ENCODE measurements around the gene SORBS1.

SORBS1 gene

DNA sequence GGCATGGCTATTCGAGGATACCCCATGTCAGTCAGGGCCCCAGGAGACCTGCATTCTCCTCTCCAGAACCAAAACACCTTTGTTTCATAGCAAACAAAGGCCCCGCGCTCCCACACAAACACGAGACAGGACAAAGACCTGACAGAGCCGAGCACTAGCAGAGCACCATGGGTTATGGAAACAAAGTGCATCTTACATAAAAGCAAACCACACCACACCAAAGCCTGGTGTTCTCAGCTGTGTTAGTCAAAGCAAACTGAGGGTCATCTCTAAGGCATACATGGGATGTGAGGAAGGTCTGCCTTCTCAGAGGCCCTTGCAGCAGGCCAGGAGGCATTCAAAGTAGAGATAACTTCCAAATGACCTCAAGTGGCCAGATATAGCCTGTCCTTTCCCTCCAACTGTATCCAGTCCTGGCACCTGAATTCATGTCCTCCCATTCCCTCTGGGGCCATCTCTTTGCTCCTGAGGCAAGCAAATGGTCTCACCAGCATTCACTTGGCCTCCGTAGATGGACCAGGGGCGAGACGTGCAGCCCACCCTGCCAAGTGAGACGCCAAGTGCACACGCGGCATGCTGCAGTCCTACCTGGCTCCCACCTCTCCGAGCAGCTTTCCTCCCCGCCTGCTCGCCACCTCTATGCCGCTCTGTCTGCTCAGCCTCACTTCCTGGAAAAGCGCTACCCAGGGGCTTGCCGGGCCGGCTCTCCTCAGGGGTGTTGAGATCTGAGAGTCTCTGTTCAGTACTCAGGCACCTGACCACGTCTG lies 225.1 kb downstream of the SORBS1 start:
- no peak for FAIRE-seq

DNA sequence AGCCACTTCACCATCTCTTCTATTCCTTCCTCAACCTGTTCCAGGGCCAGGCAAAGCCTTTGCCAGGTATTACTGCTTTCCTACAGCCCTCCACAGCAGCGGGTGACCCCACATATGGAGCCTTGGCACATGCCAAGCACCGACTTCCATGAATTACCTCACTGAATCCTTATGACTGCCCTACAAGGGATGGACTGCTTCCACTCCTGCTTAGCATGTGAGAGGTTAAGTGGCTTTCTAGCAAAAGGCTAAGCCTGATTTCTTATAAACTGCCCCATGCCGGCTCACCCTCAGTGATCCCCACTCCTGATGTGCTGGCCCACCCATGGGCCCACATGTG lies 226.4 kb downstream of the SORBS1 start:
- no peak for FAIRE-seq

DNA sequence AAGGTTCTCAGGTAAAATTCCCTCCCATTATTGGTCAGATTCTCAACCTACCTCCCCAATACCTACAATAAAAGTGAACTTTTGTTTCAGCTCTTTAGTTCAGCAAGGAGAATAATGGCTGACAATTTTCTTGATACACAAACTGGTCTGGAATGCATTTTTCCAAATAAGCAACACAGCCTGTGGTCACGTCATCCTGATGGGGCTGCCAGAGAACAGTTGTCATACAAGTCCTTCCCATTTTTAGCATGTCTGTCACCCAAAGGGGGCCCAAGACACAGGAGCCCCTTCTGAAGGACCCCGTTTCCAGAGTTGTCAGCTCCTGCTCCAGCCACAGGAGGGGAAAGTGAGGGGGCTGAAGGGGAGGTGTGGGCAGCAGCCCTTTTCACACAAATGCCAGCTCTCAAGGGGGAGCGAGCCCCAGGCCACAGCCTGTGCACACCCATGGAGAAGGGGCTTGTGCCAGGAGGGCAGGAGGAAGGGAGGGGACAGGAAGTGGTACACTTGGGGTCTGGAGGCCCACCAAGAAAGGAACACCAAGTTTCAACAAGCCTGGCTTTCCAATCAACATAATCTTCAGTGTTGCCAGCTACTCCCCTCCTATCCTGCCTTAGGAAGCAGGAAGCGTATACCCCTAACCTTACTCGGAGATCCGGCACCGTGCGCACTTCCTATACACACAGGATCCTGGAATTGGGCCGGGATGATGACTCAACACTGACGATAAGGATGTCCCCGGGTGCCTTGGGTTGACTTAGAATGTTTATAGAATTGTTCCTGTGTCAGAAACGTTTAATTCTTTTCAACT lies 227.0 kb downstream of the SORBS1 start:
- no peak for FAIRE-seq

DNA sequence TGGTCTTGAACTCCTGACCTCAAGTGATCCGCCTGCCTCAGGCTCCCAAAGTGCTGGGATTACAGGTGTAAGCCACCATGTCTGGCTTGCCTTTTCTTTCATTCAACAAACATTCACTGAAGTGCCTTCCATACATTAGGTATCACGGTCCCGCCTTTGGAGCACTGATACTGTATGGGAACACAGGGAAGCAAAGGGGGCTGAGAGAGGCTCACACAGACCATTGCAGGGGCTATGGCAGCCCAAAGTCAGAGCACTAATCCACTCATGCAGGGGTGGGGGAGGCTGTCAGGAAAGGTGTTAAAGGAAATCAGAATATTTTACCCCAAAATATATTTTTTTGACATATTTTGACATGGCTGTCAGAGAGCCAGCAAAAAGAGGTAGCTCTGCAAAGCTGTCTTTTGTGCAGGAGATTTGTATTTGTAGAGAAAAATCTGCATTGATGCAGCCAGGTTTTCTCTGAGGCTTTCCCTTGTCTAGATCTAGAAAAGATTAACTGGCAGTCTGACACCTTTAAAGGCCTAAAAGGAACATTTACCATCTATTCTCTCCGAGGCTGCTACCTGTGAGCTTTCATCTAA lies 228.4 kb downstream of the SORBS1 start:
- FAIRE-seq = no peak

DNA sequence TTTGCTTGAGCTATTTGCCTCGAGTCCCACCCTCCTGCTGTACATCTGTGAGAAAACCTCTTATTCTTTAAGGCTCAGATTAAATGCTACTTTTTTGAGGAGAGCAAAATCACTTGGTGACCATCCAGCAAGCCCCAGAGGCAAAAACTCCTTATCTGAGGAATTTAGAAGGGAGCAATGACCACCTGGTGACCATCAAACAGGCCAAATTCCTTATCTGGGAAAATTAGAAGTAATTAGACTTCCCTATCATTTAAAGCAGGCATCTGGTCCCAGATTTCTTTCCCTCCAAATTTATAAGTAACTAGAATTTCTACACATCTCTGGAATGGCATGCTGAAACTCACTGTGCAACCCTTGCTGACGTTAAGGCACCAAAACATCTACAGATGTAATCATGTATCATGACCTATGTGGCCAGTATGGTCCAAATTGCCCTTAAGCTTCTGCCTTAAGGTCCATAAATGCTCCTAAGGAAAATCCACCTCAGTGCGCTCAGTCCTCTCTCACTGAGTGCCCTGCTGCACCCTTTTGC lies 229.5 kb downstream of the SORBS1 start:
- no peak for FAIRE-seq

DNA sequence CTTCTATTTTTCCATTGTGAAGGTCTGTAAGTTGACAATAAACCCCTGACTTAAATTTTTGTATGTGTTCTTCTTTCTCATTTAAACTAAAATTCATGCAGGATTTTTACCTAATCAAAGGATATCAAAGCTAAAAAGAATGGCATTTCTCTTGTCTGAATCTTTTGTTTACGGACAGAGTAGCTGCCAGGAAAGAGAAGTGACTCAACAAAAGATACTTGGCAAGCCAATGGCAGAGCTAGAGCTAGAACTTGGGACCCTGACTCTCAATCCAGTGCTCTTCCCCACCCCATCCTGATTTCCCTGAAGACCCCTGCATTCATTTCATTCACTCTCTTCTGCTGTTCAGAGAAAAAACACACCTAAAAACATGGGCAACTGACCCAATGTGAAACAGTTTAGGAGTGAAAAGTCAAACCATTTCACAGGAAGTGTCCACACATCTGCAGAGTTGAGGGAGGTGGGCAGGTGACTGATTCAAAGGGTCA lies 230.2 kb downstream of the SORBS1 start:
- FAIRE-seq = no peak

DNA sequence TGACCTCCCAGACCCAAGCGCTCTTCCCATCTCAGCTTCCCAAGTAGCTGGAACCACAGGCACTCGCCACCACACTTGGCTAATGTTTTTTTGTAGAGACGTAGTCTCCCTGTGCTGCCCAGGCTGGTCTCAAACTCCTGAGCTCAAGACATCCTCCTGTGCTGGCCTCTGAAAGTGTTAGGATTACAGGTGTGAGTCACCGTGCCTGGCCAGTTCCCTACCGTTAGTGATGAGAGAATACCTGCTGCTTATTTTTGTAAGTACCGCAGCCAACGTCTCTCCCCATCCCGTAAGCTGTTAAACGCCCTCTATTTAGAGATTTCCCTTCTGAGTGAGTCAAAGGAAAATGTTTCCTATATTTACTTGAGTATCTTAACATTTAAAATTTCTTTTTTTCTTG lies 231.9 kb downstream of the SORBS1 start:
- no peak for FAIRE-seq

DNA sequence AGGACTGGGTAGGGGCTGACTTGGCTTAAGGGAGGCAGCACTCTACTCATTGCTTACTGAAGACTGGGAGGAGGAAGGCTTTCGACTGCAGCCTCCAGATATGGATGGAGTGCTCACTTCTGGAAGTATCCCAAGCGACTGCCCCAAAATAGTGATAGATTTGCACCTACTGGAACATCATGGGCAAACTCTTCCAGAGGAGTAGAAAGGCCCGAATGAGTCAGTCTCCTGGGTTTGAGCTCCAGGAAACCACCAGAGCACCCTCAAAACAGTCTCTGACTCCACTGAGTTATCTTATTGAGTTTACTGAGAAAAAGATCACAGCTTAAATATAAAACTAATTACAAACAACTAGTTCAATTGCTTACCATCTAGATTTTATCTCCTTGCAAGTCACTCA lies 233.2 kb downstream of the SORBS1 start:
- no peak for FAIRE-seq

DNA sequence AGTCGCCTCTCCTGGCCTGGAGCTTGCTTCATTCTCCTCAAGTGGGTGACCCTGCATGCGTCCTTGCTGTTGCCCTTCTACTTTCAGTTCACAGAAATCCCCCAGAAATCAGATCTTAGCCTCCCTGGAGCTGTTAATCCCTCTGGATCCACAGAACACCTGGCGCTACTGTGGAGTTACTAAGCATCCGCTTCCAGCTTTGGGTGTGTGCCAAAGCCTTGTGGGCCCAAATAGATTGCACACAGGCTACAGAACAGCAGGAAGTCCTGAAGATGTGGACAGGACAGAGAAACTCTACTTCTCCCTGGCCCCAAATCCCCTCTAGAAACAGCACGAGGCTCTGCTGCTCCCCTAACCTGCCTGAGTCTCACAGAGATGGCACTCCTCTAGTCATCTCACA lies 233.8 kb downstream of the SORBS1 start:
- no peak for FAIRE-seq

DNA sequence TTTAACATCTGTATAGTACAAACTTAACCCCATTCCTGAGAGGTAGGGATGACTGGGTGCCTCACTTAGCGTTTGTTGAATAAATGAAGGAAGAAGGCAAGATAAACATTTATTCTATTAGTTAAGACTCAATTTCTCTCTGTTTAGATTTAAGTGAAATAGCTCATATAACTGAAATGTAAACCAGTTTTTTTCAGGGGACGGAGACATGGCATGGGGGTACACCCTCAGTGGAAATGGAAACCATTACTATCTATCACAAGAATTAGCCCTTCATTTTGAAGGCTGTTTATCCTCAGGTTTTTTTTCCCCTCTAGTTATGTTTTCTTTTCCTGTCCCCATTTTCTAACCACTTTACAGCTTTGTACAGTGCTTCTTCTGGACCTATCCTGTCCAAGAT lies 234.8 kb downstream of the SORBS1 start:
- FAIRE-seq = no peak

DNA sequence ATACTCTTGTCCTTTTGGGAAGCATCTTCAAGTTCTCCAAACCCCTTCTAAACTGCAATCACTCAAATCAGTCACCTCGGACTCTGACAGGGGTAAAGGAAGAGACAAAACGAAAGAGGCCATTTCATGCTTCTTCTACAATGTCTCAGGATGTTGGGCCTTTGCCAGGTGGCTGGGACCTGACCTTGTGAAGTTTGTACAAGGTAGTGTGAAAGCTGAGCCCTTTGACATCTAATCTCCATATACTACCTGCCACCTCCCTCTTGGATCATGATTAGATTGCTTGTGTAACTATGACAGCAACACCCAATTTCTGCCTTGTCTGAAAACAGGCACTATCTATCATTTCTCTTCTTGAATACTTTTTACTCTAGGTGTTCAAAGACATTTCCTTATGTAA lies 235.3 kb downstream of the SORBS1 start:
- no peak for FAIRE-seq

DNA sequence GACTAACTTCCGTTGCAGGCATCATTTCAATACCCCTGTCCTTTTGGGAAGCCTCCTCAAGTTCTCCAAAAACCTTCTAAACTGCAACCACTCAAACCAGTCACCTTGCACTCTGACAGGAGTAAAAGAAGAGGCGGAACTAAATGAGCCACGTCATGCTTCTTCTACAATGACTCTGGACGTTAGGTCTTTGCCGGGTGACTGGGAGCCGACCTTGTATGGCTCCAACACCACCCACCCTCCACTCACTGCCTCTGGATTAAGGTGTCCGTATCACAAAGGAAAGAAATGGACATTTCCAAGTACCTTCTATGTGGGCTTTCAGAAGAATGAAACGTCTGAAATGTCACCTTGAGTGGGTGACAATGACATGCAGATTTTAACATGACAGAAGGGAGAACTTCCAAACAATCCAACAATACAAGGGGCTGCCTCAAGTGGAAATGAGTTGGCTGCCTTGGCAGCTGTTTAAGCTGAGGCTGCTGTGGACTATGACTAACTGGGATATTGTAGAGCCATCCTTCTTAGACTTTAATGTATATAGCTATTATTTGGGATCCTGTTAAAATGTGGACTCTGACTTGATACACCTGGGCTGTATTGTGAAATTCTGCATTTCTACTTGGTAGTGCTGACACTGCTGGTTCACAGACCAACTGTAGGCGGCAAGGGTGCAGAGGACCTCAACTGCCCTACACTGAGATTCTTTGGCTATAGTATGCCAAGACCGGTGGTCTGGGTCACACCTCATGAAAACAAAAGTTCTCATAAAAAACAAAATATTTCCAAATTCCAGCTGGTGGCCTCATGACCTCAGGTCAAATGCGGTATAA lies 236.5 kb downstream of the SORBS1 start:
- no peak for FAIRE-seq

DNA sequence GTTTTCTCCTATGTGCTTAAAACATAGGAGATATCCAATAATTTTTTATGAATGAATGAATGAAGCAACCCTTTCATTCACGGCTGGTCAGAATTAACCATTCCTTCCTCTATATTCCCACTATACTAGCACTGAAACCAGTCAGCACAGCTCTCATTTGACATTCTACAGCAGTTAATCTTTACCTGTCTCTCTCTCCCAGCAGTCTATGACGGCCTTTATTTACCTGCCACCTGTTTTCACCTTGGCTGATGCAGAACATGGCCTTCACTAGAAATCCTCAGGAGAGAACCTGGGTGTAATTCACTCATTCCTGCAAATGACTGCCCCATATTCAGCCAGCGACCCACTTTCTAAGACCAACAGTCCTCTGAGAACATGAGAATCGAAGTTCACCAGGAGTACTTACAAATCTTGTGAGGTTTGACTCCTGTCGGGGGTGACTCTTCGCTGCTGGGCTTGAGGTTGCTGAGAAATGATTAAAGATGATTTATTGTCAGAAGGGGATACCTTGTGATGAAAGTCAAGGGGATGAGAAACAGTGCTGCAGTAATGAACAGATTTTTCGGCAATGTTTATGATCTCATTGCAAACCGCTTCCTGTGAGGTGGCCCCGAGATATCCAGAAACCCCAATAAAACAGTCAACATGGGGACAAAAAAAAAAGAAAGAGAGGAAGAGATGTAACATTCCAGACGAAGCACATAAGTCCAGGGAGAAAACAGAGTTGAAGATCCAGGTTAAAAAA lies 239.4 kb downstream of the SORBS1 start:
- FAIRE-seq = no peak

DNA sequence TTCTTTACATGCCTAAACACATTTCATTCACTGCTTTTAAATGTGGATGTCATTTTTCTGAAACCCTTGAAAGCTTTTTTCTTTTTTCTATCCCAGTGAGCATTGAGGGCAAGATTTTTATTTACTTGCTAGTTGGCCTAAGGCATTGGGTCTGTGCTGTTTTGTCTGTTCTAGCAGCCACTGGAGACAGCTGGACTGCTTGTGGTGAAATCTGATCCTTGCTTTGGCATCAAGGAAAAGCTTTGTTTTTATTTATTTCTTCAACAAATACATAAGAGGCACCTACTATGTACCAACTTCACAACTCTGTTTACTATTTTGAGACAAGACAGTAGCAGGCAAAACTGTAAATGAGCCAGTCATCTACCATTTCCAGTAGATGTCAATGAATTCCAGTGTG lies 241.9 kb downstream of the SORBS1 start:
- FAIRE-seq = no peak

DNA sequence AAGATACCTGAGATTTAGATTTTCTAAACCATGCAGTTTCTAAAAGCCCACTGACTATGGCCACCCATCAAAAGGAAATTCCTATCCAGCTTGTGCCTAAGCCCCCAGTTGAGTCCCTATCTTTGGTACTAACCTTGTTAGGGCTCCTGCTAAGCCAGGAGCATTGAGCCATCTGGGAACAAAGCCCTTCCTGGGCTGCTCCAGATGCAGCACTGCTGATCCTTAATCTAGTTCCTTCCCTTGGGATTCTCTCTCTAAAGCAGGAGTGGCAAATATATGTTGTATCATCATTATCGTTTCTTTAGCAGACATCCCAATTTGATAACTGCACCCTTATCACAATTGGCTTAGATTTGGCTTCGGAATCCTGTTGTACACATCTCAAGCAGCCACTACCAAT lies 245.7 kb downstream of the SORBS1 start:
- FAIRE-seq = no peak

DNA sequence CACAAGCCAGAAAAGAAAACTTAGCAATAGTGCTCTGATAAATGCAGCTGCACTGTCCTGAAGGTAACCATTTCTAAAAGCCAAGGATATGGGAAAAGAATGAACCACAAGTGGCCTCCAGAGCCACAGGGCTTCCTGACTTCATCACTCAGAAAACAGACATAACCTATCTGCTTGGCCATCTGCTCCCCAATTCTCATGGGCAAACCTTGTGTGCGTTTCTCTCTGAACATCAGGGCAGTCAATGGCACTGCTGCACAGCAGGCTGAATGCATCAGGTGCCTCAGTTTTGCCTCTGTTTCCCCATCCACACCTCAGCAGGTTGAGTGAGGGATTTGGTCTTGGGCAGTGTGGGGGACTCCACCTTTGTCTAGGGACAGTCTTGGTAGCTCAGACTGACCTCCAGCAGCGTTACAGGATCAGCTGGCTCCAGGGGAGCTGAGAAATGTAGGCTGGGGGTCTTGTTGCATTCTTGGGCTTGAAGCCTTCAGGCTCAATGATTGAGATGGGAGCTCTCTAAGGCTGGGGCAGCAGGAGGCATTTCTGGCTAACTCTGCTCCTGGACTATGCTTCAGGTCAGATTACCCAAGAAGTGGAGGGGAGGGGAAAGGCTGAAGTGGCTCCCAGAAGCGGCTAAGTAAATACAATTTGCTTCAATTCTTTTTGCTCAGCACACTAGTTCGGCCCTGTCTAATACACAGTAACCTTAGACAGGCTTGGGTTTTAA lies 246.8 kb downstream of the SORBS1 start:
- FAIRE-seq = no peak

DNA sequence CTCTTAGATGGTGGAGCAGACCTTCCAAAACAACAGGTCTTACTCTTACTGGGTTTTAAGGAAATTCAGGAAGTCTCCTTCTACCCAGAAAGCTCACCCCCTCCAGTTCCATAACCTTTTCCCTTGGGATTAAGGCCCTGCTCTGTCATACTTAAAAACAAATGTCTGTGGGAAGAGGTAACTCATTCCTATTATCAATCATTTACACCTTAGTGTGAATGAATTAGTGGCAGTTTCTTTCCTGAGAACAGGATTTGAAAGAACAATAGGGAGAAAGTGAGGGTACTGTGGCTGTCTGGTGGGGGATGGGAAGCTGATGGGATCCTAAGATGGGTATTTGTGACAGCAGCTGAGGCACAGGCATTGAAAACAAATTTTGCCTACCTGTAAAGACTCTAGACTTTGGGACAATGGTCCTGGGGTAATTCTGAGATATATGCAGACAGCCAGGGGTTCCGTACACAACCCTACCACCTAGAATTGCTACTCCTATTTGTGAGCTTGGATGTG lies 248.1 kb downstream of the SORBS1 start:
- no peak for FAIRE-seq

DNA sequence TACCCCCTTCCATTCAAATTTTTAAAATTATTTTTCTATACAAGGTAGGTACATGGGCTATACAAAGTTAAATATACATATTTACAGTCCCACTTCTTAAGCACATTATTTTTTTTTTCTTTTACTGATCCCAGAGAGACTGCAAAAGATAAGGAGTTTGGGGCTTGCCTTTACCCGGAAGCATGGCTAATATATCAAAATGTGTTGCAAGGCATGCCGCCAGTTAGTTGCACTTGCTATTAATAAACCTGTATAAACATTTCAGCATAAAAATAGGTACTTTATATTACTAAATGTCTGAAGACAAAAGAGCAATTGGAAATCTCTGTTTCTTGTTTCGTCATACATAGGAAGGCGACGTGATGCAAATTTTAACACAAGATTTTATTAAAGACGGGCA lies 248.9 kb downstream of the SORBS1 start:
- no peak for FAIRE-seq

DNA sequence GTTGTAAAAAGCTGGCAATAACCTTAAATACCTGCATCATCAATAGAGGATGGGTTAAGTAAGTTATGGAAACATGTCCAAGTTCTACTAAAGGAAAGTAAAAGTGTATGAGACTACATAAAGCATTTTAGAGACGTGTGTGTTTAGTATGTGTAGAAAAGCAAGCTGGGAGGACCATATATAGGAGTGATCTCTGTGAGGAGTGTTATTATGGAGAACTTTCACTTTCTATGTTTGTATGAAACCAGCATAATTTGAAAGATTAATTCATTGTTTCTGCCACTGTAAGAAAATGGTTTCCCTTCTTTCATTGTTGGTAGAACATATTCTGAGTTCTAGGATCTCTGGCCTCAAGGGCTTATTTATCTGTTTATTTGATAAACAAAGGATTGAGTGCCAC lies 251.2 kb downstream of the SORBS1 start:
- no peak for FAIRE-seq

DNA sequence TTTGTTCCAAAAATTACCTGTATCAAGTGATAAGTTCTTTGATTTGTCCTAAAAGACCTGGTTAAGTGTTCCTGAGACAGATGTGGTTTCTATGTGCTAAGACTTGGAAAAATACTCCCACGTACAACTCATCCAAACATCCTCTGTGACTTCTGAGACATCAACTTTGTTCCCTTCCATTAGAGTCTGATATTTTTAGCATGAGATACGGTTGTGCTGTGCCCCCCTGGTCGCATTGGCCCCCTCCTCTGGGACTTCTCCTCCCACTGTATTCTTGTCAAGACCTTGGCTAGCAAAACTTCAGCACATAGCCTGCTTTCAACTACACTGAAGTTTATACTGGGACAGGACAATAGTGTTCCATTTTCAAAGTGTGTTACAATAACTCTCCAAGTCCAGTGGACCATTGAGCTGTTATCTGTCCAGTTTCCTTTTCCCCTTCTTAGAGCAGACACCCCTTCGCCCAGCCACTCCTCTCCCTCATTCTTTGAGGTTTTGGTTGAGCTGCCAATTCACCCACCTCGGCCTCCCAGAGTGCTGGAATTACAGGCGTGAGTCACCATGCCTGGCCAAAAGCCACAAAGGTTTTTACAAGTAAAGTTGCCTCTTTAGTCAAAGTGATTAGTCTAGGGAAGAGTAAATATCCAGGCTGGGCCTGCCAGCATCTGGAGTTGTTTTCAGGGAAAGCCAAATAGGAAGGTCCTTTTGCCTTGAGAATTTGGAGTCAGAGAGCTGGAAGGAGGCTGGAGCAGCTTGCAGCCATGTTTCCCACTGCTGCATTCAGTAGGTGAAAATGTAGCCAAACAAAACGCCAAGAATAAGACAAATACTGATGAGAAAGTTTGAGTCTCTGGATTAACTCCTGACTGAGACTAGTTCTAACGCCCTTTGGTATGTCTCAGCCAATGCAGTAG lies 252.5 kb downstream of the SORBS1 start:
- FAIRE-seq = no peak
